Panc1 (cell line): ENCODE measurements around the gene MAPK8IP3. TPM values are rescaled to one million over a fixed set of nuclear protein-coding genes. Genes with fewer than 3 reads are reported as not detected.

Source experiments
- ATAC-seq: fragments of 200-7000 bp; cut with Tn5 transposase; 2 replicates; pipeline ENCODE4 v1.9.1; 2020; ENCODE audit warnings: mild to moderate bottlenecking, moderate library complexity
- BruUV-seq: library from RNA; stranded (reverse); fragments of 400-500 nt; replicated peaks from 2 replicates; lab custom pipeline; 2021; lab: Mats Ljungman, UMichigan
- CTCF ChIA-PET: fragments of 300-600 bp; sonication (Branson Sonifier 250); formaldehyde crosslinking; loops from one replicate; lab custom pipeline; 2022; ENCODE audit warnings: antibody characterized with exemption; lab: Charles Lee
- POLR2A ChIA-PET: fragments of 300-600 bp; sonication (Branson Sonifier 250); formaldehyde crosslinking; loops from one replicate; lab custom pipeline; 2022; ENCODE audit warnings: antibody characterized with exemption; lab: Charles Lee
- DNase-seq: peaks from one replicate; pipeline ENCODE4 v3.0.0-alpha.2; 2010; ENCODE audit warnings: low read depth, low spot score
- H3K27ac ChIP-seq: 2 replicates; pipeline ENCODE4 v1.5.1; 2011; ENCODE audit warnings: mild to moderate bottlenecking, low read length, inconsistent platforms
- H3K27me3 ChIP-seq: fragments of 200-500 bp; sonication (Bioruptor generic); 2 replicates; pipeline ENCODE4 v1.6.0; 2014; ENCODE audit warnings: low read length, inconsistent platforms; ENCODE audit not compliant: control insufficient read depth, insufficient read depth
- H3K36me3 ChIP-seq: fragments of 200-500 bp; sonication (Bioruptor generic); 2 replicates; pipeline ENCODE4 v1.5.1; 2014; ENCODE audit warnings: inconsistent platforms, mild to moderate bottlenecking, low read length, moderate library complexity; ENCODE audit not compliant: control insufficient read depth, insufficient read depth
- H3K4me1 ChIP-seq: 2 replicates; pipeline ENCODE4 v1.5.1; 2011; ENCODE audit warnings: inconsistent platforms, mild to moderate bottlenecking, low read length, moderate library complexity; ENCODE audit not compliant: control insufficient read depth, insufficient read depth
- H3K4me3 ChIP-seq, 2 experiments: 2 replicates each; pipeline ENCODE4 v1.5.1; 2011 to 2012; ENCODE audit warnings: low read depth in 2 of 2, low read length in 2 of 2, mild to moderate bottlenecking in 2 of 2, inconsistent platforms in 1 of 2, moderate library complexity in 1 of 2
- H3K9me3 ChIP-seq: fragments of 200-500 bp; sonication (Bioruptor generic); 2 replicates; pipeline ENCODE4 v1.5.1; 2014; ENCODE audit warnings: low read depth, mild to moderate bottlenecking, inconsistent platforms, low read length, moderate library complexity; ENCODE audit not compliant: control insufficient read depth, insufficient read depth
- CTCF ChIP-seq: fragments of 450-650 bp; IDR thresholded peaks from 2 replicates; pipeline ENCODE4 v1.5.1; 2017; ENCODE audit warnings: mild to moderate bottlenecking
- POLR2AphosphoS5 ChIP-seq: IDR thresholded peaks from 2 replicates; pipeline ENCODE4 v1.6.1; 2012; ENCODE audit warnings: mild to moderate bottlenecking, low read depth, low read length, moderate library complexity
- REST ChIP-seq, 2 experiments: IDR thresholded peaks; 2 replicates each; pipeline ENCODE4 v1.6.1; 2011 to 2012; ENCODE audit warnings: low read depth in 2 of 2, control low read depth in 1 of 2, low read length in 1 of 2, mild to moderate bottlenecking in 1 of 2, moderate library complexity in 1 of 2; ENCODE audit not compliant: insufficient read depth in 1 of 2
- SIN3A ChIP-seq: IDR thresholded peaks from 2 replicates; pipeline ENCODE4 v1.6.1; 2012; ENCODE audit warnings: low read depth, mild to moderate bottlenecking, low read length, moderate library complexity, borderline replicate concordance; ENCODE audit not compliant: insufficient read depth
- TCF7L2 ChIP-seq: IDR thresholded peaks from 2 replicates; pipeline ENCODE4 v1.6.1; 2011; ENCODE audit warnings: mild to moderate bottlenecking, low read depth, low read length, inconsistent platforms
- in situ Hi-C: cut with HindIII; loops from 2 replicates; pipeline ENCODE4 v1.10.0; 2016; ENCODE audit warnings: low sequenced_read_pairs, low pct_unique_long_range_greater_than_20kb
- intact Hi-C: fragments of 100-400 bp; cut with micrococcal nuclease; formaldehyde crosslinking; loops from one replicate; pipeline ENCODE4 v1.10.0; 2022; ENCODE audit not compliant: unreplicated experiment
- total RNA-seq: library from RNA; stranded (reverse); gene quantifications from one replicate; pipeline ENCODE4 v1.2.1, GENCODE V29; 2021; ENCODE audit not compliant: unreplicated experiment

Gene MAPK8IP3
- total RNA-seq, 1 experiment from 2014 or later, result 108 TPM

- ChIA-PET POLR2A (no interaction called here), CTCF (interaction anchor here (0.6 kb wide), 1 partner anchor 11 kb away, joined by 3 read pairs; the partner anchor contains the start of gene HAGH)
- BruUV-seq, result no TSS peak
- Histone ChIP-seq H3K27ac (no peak overlapping the region), H3K4me3 (no peak overlapping the region), H3K27me3 (no peaks in the 10 kb centered on the region), H3K4me1 (peaks cover 5% of the 10 kb centered on the region; the same call in 1 of the 2 replicates), H3K36me3 (no peaks in the 10 kb centered on the region), H3K9me3 (no peaks in the 10 kb centered on the region)
- intact Hi-C loops, result no loop called here
- in situ Hi-C loops, result no loop called here
- no peak for ATAC-seq
- TF ChIP-seq REST (IDR thresholded peaks at IDR 0.05; ENCODE audit: insufficient read depth in 1 of 2, low read depth in 2 of 2, low read length in 1 of 2) (no peak), CTCF (no peak), TCF7L2 (no peak), SIN3A (no peak), POLR2AphosphoS5 (no peak)
- no peak for DNase-seq
These were observed 109.5 kb downstream of the MAPK8IP3 start for GRCh38 chr16:1815461-1815860.

GRCh38 chr16:1816396-1817275, 110.6 kb downstream of the MAPK8IP3 start:
- in situ Hi-C loops, result no loop called here
- Histone ChIP-seq H3K27me3 (no peaks in the 10 kb centered on the region), H3K4me3 (no peak overlapping the region), H3K4me1 (peaks cover 5% of the 10 kb centered on the region; the same call in 1 of the 2 replicates), H3K9me3 (no peaks in the 10 kb centered on the region), H3K36me3 (no peaks in the 10 kb centered on the region), H3K27ac (no peak overlapping the region)
- ChIA-PET CTCF (no interaction called here), POLR2A (no interaction called here)
- ATAC-seq (no peak), DNase-seq (no peak)
- intact Hi-C loops, result no loop called here
- no TSS peak for BruUV-seq
- TF ChIP-seq SIN3A, result no peak
- no peak for TF ChIP-seq CTCF
- TF ChIP-seq TCF7L2, result no peak
- TF ChIP-seq REST (IDR thresholded peaks at IDR 0.05; ENCODE audit: insufficient read depth in 1 of 2, low read depth in 2 of 2, low read length in 1 of 2), result no peak
- no peak for TF ChIP-seq POLR2AphosphoS5
